Activated naive CD8-positive, alpha-beta T cell treated with anti-CD3 and anti-CD28 coated beads, Interleukin-2, amount 50 U/mL, for 24 hours (primary cell): ENCODE results near the gene CCDC102A.
"Not testable (repeated sequence)": the region's sequence is repeated elsewhere in the genome, so short reads cannot be mapped to it uniquely, and the experiment has no call there.

Source experiments
- ATAC-seq: fragments of 150-1000 bp; cut with Tn5 transposase; one replicate; pipeline ENCODE4 v1.10.0; 2021
- DNase-seq: peaks from one replicate; pipeline ENCODE4 v3.0.0; 2021
- H3K27ac Mint-ChIP-seq: one replicate; pipeline ENCODE4 v1.8.0; 2021; ENCODE audit warnings: mild to moderate bottlenecking, mixed read lengths
- H3K27me3 Mint-ChIP-seq: one replicate; pipeline ENCODE4 v1.8.0; 2021; ENCODE audit warnings: mixed read lengths
- H3K36me3 Mint-ChIP-seq: one replicate; pipeline ENCODE4 v1.8.0; 2021; ENCODE audit warnings: low read depth, mixed read lengths
- H3K4me1 Mint-ChIP-seq: one replicate; pipeline ENCODE4 v1.8.0; 2021; ENCODE audit warnings: mixed read lengths
- H3K4me3 Mint-ChIP-seq: one replicate; pipeline ENCODE4 v1.8.0; 2021; ENCODE audit warnings: mild to moderate bottlenecking, moderate library complexity, mixed read lengths
- H3K9me3 Mint-ChIP-seq: one replicate; pipeline ENCODE4 v1.8.0; 2021; ENCODE audit warnings: mixed read lengths

Gene CCDC102A

GRCh38 chr16:57512296-57513001 is 23.9 kb downstream of the CCDC102A start:
- H3K27ac Mint-ChIP-seq = no peak overlapping the region
- no peaks in the 10 kb centered on the region for H3K4me1 Mint-ChIP-seq
- no peak for DNase-seq

GRCh38 chr16:57510016-57510871 is 26.1 kb downstream of the CCDC102A start:
- Mint-ChIP-seq H3K9me3 (no peaks in the 10 kb centered on the region), H3K27ac (no peak overlapping the region), H3K4me3 (no peak overlapping the region), H3K36me3 (no peaks in the 10 kb centered on the region), H3K27me3 (no peaks in the 10 kb centered on the region), H3K4me1 (no peaks in the 10 kb centered on the region)
- no peak for ATAC-seq
- no peak for DNase-seq

More at GRCh38 chr16:57512296-57513001, 23.9 kb downstream of the CCDC102A start:
- ATAC-seq = no peak
- H3K27me3 Mint-ChIP-seq = no peaks in the 10 kb centered on the region
- H3K4me3 Mint-ChIP-seq = no peak overlapping the region
- H3K9me3 Mint-ChIP-seq = no peaks in the 10 kb centered on the region
- no peaks in the 10 kb centered on the region for H3K36me3 Mint-ChIP-seq

- Mint-ChIP-seq H3K27me3 (no peaks in the 10 kb centered on the region), H3K9me3 (no peaks in the 10 kb centered on the region), H3K4me3 (no peak overlapping the region), H3K27ac (no peak overlapping the region), H3K36me3 (no peaks in the 10 kb centered on the region), H3K4me1 (no peaks in the 10 kb centered on the region)
- ATAC-seq (no peak), DNase-seq (no peak)
These were observed 27.0 kb downstream of the CCDC102A start for GRCh38 chr16:57509231-57509923.

GRCh38 chr16:57508035-57508425 is 28.3 kb downstream of the CCDC102A start:
- ATAC-seq (no peak), DNase-seq (no peak)
- H3K27me3 Mint-ChIP-seq = no peaks in the 10 kb centered on the region
- H3K4me1 Mint-ChIP-seq = no peaks in the 10 kb centered on the region
- H3K27ac Mint-ChIP-seq = no peak overlapping the region
- H3K4me3 Mint-ChIP-seq = no peak overlapping the region
- no peaks in the 10 kb centered on the region for H3K36me3 Mint-ChIP-seq
- H3K9me3 Mint-ChIP-seq = no peaks in the 10 kb centered on the region

GRCh38 chr16:57507136-57508034 is 29.0 kb downstream of the CCDC102A start:
- H3K4me3 Mint-ChIP-seq = no peak overlapping the region
- no peaks in the 10 kb centered on the region for H3K9me3 Mint-ChIP-seq
- H3K4me1 Mint-ChIP-seq = no peaks in the 10 kb centered on the region
- no peaks in the 10 kb centered on the region for H3K27me3 Mint-ChIP-seq
- H3K36me3 Mint-ChIP-seq = no peaks in the 10 kb centered on the region
- H3K27ac Mint-ChIP-seq = no peak overlapping the region
- ATAC-seq = no peak
- no peak for DNase-seq

GRCh38 chr16:57505169-57505568 is 31.2 kb downstream of the CCDC102A start:
- no peak overlapping the region for H3K4me3 Mint-ChIP-seq
- no peaks in the 10 kb centered on the region for H3K4me1 Mint-ChIP-seq
- no peaks in the 10 kb centered on the region for H3K9me3 Mint-ChIP-seq
- no peak overlapping the region for H3K27ac Mint-ChIP-seq
- no peak for DNase-seq
- no peak for ATAC-seq
- H3K27me3 Mint-ChIP-seq = no peaks in the 10 kb centered on the region
- H3K36me3 Mint-ChIP-seq = no peaks in the 10 kb centered on the region

- Mint-ChIP-seq H3K27me3 (no peaks in the 10 kb centered on the region), H3K4me3 (no peak overlapping the region), H3K9me3 (no peaks in the 10 kb centered on the region), H3K27ac (no peak overlapping the region), H3K36me3 (no peaks in the 10 kb centered on the region), H3K4me1 (no peaks in the 10 kb centered on the region)
- ATAC-seq (no peak), DNase-seq (no peak)
These were observed 31.9 kb downstream of the CCDC102A start for GRCh38 chr16:57504491-57504890.

- H3K27ac Mint-ChIP-seq = no peak overlapping the region
- H3K4me3 Mint-ChIP-seq = no peak overlapping the region
- H3K27me3 Mint-ChIP-seq = no peaks in the 10 kb centered on the region
- no peak for ATAC-seq
- no peaks in the 10 kb centered on the region for H3K4me1 Mint-ChIP-seq
- H3K9me3 Mint-ChIP-seq = no peaks in the 10 kb centered on the region
- no peaks in the 10 kb centered on the region for H3K36me3 Mint-ChIP-seq
- no peak for DNase-seq
These were observed 32.4 kb downstream of the CCDC102A start for GRCh38 chr16:57504001-57504400.

GRCh38 chr16:57503366-57503765 is 33.0 kb downstream of the CCDC102A start:
- H3K36me3 Mint-ChIP-seq = no peaks in the 10 kb centered on the region
- H3K4me1 Mint-ChIP-seq = no peaks in the 10 kb centered on the region
- no peaks in the 10 kb centered on the region for H3K9me3 Mint-ChIP-seq
- ATAC-seq = no peak
- H3K27me3 Mint-ChIP-seq = no peaks in the 10 kb centered on the region
- no peak overlapping the region for H3K4me3 Mint-ChIP-seq
- no peak for DNase-seq
- H3K27ac Mint-ChIP-seq = no peak overlapping the region

GRCh38 chr16:57502048-57502775 is 34.2 kb downstream of the CCDC102A start:
- H3K9me3 Mint-ChIP-seq = no peaks in the 10 kb centered on the region
- no peaks in the 10 kb centered on the region for H3K27me3 Mint-ChIP-seq
- no peaks in the 10 kb centered on the region for H3K36me3 Mint-ChIP-seq
- no peak for ATAC-seq
- H3K27ac Mint-ChIP-seq = no peak overlapping the region
- DNase-seq = no peak
- H3K4me1 Mint-ChIP-seq = no peaks in the 10 kb centered on the region
- no peak overlapping the region for H3K4me3 Mint-ChIP-seq

GRCh38 chr16:57501492-57501891 is 34.9 kb downstream of the CCDC102A start:
- Mint-ChIP-seq H3K4me1 (no peaks in the 10 kb centered on the region), H3K9me3 (no peaks in the 10 kb centered on the region), H3K27ac (no peak overlapping the region), H3K27me3 (no peaks in the 10 kb centered on the region), H3K4me3 (no peak overlapping the region), H3K36me3 (no peaks in the 10 kb centered on the region)
- DNase-seq (no peak), ATAC-seq (no peak)

GRCh38 chr16:57500578-57501111 is 35.7 kb downstream of the CCDC102A start:
- Mint-ChIP-seq H3K27ac (no peak overlapping the region), H3K4me3 (no peak overlapping the region), H3K9me3 (no peaks in the 10 kb centered on the region), H3K4me1 (no peaks in the 10 kb centered on the region), H3K27me3 (no peaks in the 10 kb centered on the region), H3K36me3 (no peaks in the 10 kb centered on the region)
- DNase-seq (no peak), ATAC-seq (no peak)

- not testable (repeated sequence) for ATAC-seq, H3K4me1 Mint-ChIP-seq
These were observed 36.4 kb downstream of the CCDC102A start for GRCh38 chr16:57499941-57500340.

More at GRCh38 chr16:57499941-57500340, 36.4 kb downstream of the CCDC102A start:
- H3K27ac Mint-ChIP-seq, H3K9me3 Mint-ChIP-seq, H3K36me3 Mint-ChIP-seq, H3K4me3 Mint-ChIP-seq, DNase-seq, H3K27me3 Mint-ChIP-seq: not testable (repeated sequence)
